Measurements from ENCODE around the gene UBE2E1. TPM values are rescaled to one million over a fixed set of nuclear protein-coding genes. Genes with fewer than 3 reads are reported as not detected.

Gene UBE2E1
- 85.3 to 108 TPM (median 97.7 TPM) in 5 replicates for total RNA-seq (2022; extraction: Qiagen RNA extraction; ENCODE audit: low read depth)

GRCh38 chr3:23805633-23806533 lies at the start of gene UBE2E1:
Gene UBE2E1, plus strand, starts transcription at chr3:23805955. Its CDS starts 1,315 bp downstream, at chr3:23807270.

DNA sequence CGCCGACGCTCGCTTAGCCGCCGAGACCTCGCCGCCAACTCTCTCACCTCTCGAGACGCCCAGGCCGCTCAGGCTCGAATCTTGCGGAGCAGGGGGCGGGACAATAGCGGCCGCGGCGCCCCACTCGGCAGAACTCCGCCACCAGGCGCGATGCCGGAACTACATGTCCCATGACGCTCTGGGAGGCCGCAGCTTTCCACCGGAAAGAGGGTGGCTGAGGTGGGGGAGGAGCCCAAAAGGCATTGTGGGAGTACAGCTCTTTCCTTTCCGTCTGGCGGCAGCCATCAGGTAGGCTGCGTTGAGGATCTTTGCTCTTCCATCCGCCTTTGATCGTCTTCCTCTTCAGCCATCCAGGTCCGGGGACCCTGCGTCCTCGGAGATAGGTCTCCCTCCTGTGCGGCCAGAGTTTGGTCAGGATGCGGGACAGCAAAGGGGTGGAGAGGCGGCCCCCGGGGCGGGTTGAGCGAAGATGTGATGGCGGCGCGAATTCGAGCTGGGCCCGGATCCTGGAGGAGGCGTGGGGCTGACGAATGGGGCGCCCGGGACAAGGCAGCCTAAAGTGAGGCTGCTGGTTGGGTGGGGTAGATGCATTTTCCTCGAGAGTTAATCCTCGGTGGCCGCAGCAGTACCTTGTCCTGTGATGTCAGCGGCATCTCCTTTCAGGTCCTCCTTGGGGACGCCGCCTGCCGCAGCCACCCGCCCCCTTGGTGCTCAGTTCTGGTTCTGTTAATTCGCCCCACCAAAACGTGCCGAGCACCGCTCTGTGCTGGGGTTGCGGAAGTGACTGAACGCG lies 111.3 kb downstream of the UBE2E1 start, which contains the start of the genes NKIRAS1 and RPL15:
TSS of gene NKIRAS1 (minus strand) at position 105 of the 793 bp plus-strand sequence. CDS start 6,086 bp downstream, outside the sequence.
TSS of gene RPL15 (plus strand) at position 247 of the 793 bp plus-strand sequence. CDS start 728 bp downstream, outside the sequence.

Other genes with a start within 250 kb of the UBE2E1 start
- 7.5 to 9.4 TPM (median 8.1 TPM) in 5 replicates for gene NKIRAS1, start 111.0 kb downstream of the UBE2E1 start, total RNA-seq (2022; extraction: Qiagen RNA extraction; ENCODE audit: low read depth)
- 2,840 to 3,339 TPM (median 2,874 TPM) in 5 replicates for gene RPL15, start 111.2 kb downstream of the UBE2E1 start, total RNA-seq (2022; extraction: Qiagen RNA extraction; ENCODE audit: low read depth)
- 5.0 to 7.3 TPM (median 6.0 TPM) in 5 replicates for gene NR1D2, start 139.3 kb downstream of the UBE2E1 start, total RNA-seq (2022; extraction: Qiagen RNA extraction; ENCODE audit: low read depth)